Transverse colon (tissue), 3 donors: Measurements from ENCODE around the gene RHOT1.

ENCODE experiments used
- CTCF ChIP-seq, 5 experiments: fragments of 200-600 bp in 3 of 5; fragments of 450-650 bp in 2 of 5; sonication (generic) in 3 of 5; IDR thresholded peaks; 1 replicate in 2 of 5; 2 replicates in 3 of 5; pipeline ENCODE4 v1.5.1; 2016 to 2017; ENCODE audit warnings: antibody characterized with exemption in 5 of 5, inconsistent platforms in 3 of 5, mild to moderate bottlenecking in 2 of 5, moderate library complexity in 1 of 5
- POLR2A ChIP-seq: fragments of 450-650 bp; IDR thresholded peaks from one replicate; pipeline ENCODE4 v1.6.1; 2016; ENCODE audit warnings: antibody characterized with exemption, mild to moderate bottlenecking, moderate library complexity

- TF ChIP-seq POLR2A, result no peak
- TF ChIP-seq CTCF (IDR thresholded peaks at IDR 0.05), result no peak
Measured at GRCh38 chr17:32189343-32189742, 47.0 kb downstream of the RHOT1 start.
